Measurements from ENCODE around the gene CEL.

GRCh38 chr9:133044661-133045060 lies 17.1 kb upstream of the CEL start:
- TF ChIP-seq CTCF (IDR thresholded peaks at IDR 0.05) (no peak), POLR2A (IDR thresholded peaks at IDR 0.05) (no peak)
